Skeletal muscle satellite cell (primary cell): ENCODE measurements around the gene FOXG1. TPM values are rescaled to one million over a fixed set of nuclear protein-coding genes. Genes with fewer than 3 reads are reported as not detected.

Source experiments
- H3K27me3 ChIP-seq: 2 replicates; pipeline ENCODE4 v1.7.0; 2013; ENCODE audit warnings: low read length; ENCODE audit not compliant: control insufficient read depth, insufficient read depth
- H3K36me3 ChIP-seq: 2 replicates; pipeline ENCODE4 v1.7.0; 2013; ENCODE audit warnings: mild to moderate bottlenecking, control low read depth, low read length; ENCODE audit not compliant: insufficient read depth
- H3K4me1 ChIP-seq: 2 replicates; pipeline ENCODE4 v1.7.0; 2013; ENCODE audit warnings: low read length; ENCODE audit not compliant: control insufficient read depth, insufficient read depth
- H3K4me2 ChIP-seq: 2 replicates; pipeline ENCODE4 v1.7.0; 2013; ENCODE audit warnings: mild to moderate bottlenecking, low read length
- H3K4me3 ChIP-seq: 2 replicates; pipeline ENCODE4 v1.7.0; 2013; ENCODE audit warnings: low read length
- H3K9ac ChIP-seq: 2 replicates; pipeline ENCODE4 v1.7.0; 2013; ENCODE audit warnings: mild to moderate bottlenecking, low read depth, low read length, moderate library complexity
- H3K9me3 ChIP-seq: replicated peaks from 2 replicates; pipeline ENCODE4 v1.7.0; 2013; ENCODE audit warnings: mild to moderate bottlenecking, control low read depth, low read length
- total RNA-seq: library from RNA; depleted of rRNA; stranded (reverse); fragments of >200 nt; gene quantifications from 2 replicates; pipeline ENCODE4 v1.2.3, GENCODE V29; 2012; rRNA removed

FOXG1 gene
- under 0.01 and 0.22 TPM in 2 replicates for total RNA-seq

GRCh38 chr14:28766469-28766955, at the start of gene FOXG1:
Gene FOXG1, plus strand, starts transcription at chr14:28766787. Its CDS starts 493 bp downstream, at chr14:28767280.
- H3K9me3 ChIP-seq, result peaks cover 9% of the 10 kb centered on the region
- no peaks in the 10 kb centered on the region for H3K36me3 ChIP-seq
- H3K4me3 ChIP-seq, result peak within 1 kb of the TSS; percentile 50
- H3K4me2 ChIP-seq, result peak within 1 kb of the TSS; percentile 61
- peaks cover 8% of the 10 kb centered on the region for H3K4me1 ChIP-seq
- no peak within 1 kb of the TSS for H3K9ac ChIP-seq
- H3K27me3 ChIP-seq, result peaks cover 83% of the 10 kb centered on the region

DNA sequence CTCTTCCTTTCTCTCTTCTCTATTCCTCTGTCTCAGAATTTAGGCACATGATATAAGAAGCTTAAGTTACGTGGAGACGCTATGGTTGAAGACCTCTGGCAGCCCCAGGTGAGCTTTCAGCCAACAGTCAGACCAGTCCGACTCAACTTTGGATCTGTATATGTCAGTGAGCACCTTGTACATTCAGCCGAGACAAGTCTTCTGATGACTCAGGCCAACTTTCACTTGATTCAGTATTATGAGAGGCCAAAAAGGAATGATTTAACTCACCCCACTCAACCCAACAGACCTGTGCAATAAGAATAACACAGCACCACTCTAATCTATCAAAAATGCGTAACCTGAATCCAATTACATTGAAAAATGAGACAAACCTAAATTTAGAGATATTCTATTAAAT, 47.5 kb upstream of the FOXG1 start:
- Histone ChIP-seq H3K4me1 (no peaks in the 10 kb centered on the region), H3K9ac (no peak overlapping the region), H3K9me3 (no peaks in the 10 kb centered on the region), H3K36me3 (no peaks in the 10 kb centered on the region), H3K4me3 (no peak overlapping the region), H3K4me2 (no peak overlapping the region), H3K27me3 (no peaks in the 10 kb centered on the region)

DNA sequence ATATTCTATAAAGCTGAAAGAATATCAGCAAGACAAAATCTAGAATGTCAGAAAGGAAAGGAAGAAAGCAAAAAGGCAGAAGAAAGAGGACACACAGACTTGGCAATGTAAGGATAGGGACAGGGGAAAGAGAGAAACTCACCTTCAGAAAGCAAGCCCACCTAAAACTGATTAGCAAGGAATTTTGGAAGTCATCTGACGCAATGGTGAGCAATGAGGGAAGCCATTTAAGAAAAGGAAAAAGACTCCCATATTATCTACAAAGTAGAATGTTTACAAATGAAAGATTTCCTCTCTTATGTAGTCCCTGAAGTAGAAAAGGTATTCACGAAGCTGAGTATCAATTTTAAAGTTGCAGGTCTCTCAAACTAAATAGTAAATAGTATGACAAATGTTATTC, 35.2 kb upstream of the FOXG1 start:
- Histone ChIP-seq H3K4me2 (no peak overlapping the region), H3K36me3 (no peaks in the 10 kb centered on the region), H3K4me1 (no peaks in the 10 kb centered on the region), H3K9me3 (no peaks in the 10 kb centered on the region), H3K27me3 (no peaks in the 10 kb centered on the region), H3K4me3 (no peak overlapping the region), H3K9ac (no peak overlapping the region)

DNA sequence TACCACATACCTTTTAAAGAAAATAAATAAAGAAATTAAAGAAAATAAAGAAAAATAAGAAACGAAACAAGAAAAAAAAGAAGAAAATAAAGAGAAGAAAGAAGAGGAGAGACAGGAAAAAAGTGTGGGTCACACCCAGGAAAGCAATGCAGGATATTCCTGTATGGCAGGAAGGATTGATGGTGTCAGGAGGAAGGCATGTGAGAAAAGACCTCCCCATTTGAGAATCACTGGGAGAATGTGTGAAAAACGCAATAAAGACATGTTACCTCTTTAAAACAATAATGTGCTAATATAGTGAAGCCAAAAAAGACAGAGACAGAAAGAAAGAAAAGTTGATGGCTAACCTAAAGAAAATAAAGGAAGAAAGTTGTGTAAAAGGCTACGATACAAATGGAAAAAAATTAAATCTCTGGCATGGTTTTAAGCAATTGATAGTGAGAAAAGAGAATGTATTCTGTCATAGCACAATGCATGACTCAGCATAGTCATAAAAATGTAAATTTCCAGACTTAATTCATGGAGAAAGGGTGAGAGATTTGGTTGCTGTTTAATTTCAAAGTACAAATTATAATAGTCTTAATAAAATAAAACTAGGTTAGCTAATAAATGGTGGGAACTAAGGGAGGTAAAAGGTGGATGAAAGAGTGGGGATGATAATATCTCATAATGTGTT, 24.3 kb upstream of the FOXG1 start:
- Histone ChIP-seq H3K4me1 (peaks cover 15% of the 10 kb centered on the region), H3K4me3 (no peak overlapping the region), H3K4me2 (peak overlapping the region; percentile 12), H3K9ac (no peak overlapping the region), H3K36me3 (no peaks in the 10 kb centered on the region), H3K9me3 (no peaks in the 10 kb centered on the region), H3K27me3 (no peaks in the 10 kb centered on the region)

GRCh38 chr14:28744126-28744525, 22.5 kb upstream of the FOXG1 start:
- Histone ChIP-seq H3K4me1 (peaks cover 15% of the 10 kb centered on the region), H3K36me3 (no peaks in the 10 kb centered on the region), H3K4me3 (no peak overlapping the region), H3K9me3 (no peaks in the 10 kb centered on the region), H3K4me2 (no peak overlapping the region), H3K9ac (no peak overlapping the region), H3K27me3 (no peaks in the 10 kb centered on the region)

- no peaks in the 10 kb centered on the region for H3K9me3 ChIP-seq
- no peak overlapping the region for H3K9ac ChIP-seq
- no peaks in the 10 kb centered on the region for H3K36me3 ChIP-seq
- H3K4me1 ChIP-seq, result peaks cover 15% of the 10 kb centered on the region
- no peak overlapping the region for H3K4me2 ChIP-seq
- H3K27me3 ChIP-seq, result no peaks in the 10 kb centered on the region
- no peak overlapping the region for H3K4me3 ChIP-seq
These were observed 21.4 kb upstream of the FOXG1 start for GRCh38 chr14:28745176-28745575.

DNA sequence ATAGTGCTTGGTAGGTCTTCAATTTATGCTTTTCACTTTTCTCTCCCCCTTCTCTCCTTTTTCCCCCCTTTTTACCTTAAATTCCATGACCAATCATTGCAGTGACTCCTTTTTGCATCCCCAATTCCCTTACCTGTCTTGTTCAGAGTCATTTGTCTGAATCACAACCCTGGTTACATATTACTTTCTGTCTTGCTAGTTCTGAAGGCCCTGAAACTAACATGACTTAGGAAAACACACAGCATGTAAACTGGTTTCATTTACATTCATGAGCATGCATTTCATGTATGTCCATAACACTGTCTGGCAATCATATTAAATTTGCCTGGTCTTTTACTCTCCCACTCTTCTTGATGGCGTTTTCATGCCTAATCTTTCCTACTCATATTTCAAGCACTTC, 20.3 kb upstream of the FOXG1 start:
- Histone ChIP-seq H3K4me3 (no peak overlapping the region), H3K4me1 (peaks cover 15% of the 10 kb centered on the region)

DNA sequence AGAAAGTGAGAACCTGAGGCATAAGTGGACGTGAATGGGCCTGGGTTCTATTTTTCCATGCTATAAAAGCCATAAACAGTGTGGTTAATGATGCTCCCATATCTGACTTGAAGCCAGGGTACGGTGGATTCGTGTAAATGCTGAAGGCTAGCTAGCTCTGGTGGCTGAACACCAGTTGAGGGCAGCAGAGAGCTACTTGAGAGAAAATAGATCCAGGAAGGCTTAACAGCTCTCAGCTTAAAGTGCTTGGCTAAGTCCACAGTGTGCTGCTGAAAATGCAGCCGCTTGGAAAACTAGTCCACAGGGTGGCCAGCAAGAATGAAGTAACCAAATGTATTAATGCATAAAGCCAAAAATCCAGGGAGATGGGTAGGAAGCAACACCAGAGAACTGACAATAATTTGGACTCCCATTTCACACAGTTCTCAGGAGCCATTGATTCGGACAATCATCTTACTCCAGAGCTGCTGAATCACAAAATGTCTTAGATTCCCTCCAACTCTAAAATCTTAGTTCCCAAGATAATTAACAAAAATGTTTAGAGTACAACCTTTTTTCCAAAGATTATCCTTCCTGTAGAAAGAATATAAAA, 15.0 kb upstream of the FOXG1 start:
- peaks cover 22% of the 10 kb centered on the region for H3K27me3 ChIP-seq
- no peak overlapping the region for H3K9ac ChIP-seq
- H3K36me3 ChIP-seq, result no peaks in the 10 kb centered on the region
- no peaks in the 10 kb centered on the region for H3K9me3 ChIP-seq
- peaks cover 4% of the 10 kb centered on the region for H3K4me1 ChIP-seq
- H3K4me3 ChIP-seq, result no peak overlapping the region
- no peak overlapping the region for H3K4me2 ChIP-seq

More for the DNA sequence above, 20.3 kb upstream of the FOXG1 start:
- Histone ChIP-seq H3K9ac (no peak overlapping the region), H3K4me2 (no peak overlapping the region), H3K36me3 (no peaks in the 10 kb centered on the region), H3K9me3 (no peaks in the 10 kb centered on the region), H3K27me3 (no peaks in the 10 kb centered on the region)

- Histone ChIP-seq H3K36me3 (no peaks in the 10 kb centered on the region), H3K4me2 (peak overlapping the region; percentile 39), H3K27me3 (peaks cover 50% of the 10 kb centered on the region), H3K4me3 (no peak overlapping the region), H3K4me1 (peaks cover 6% of the 10 kb centered on the region), H3K9me3 (no peaks in the 10 kb centered on the region), H3K9ac (no peak overlapping the region)
These were observed 12.2 kb upstream of the FOXG1 start for GRCh38 chr14:28754209-28754985.

- no peak overlapping the region for H3K9ac ChIP-seq
- no peaks in the 10 kb centered on the region for H3K9me3 ChIP-seq
- H3K4me3 ChIP-seq, result peak overlapping the region; percentile 3
- peak overlapping the region; percentile 51 for H3K4me2 ChIP-seq
- H3K27me3 ChIP-seq, result peaks cover 59% of the 10 kb centered on the region
- no peaks in the 10 kb centered on the region for H3K36me3 ChIP-seq
- peaks cover 11% of the 10 kb centered on the region for H3K4me1 ChIP-seq
These were observed 11.3 kb upstream of the FOXG1 start for GRCh38 chr14:28755198-28755815.

DNA sequence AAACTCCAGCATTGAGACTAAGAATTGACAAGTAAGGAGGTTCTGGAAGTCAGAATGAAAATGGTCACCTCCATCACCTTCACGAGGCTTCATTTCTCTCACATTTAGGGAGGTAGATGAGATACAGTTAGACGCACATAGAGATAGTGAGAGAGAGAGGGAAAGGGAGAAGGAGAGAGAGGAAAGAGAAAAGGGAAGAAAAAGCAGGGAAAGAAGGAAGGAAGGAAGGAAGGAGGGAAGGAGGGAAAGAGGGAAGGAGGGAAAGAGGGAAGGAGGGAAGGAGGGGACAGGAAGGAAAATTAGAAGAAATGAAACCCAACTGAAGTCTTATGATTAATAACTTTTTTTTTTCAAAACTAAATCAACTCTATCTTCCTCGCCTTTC, 10.7 kb upstream of the FOXG1 start:
- H3K4me2 ChIP-seq, result no peak overlapping the region
- peaks cover 11% of the 10 kb centered on the region for H3K4me1 ChIP-seq
- no peak overlapping the region for H3K4me3 ChIP-seq
- H3K9ac ChIP-seq, result no peak overlapping the region
- no peaks in the 10 kb centered on the region for H3K9me3 ChIP-seq
- H3K27me3 ChIP-seq, result peaks cover 65% of the 10 kb centered on the region
- no peaks in the 10 kb centered on the region for H3K36me3 ChIP-seq
